Hepatic stellate cell (primary cell): Measurements from ENCODE around the gene AMBN.
A peak's percentile ranks its signal among the peaks of the same experiment; 100 is the strongest.

Experiments
- DNase-seq: peaks from one replicate; pipeline ENCODE4 v3.0.0; 2011; ENCODE audit warnings: low spot score

The AMBN gene

GRCh38 chr4:70591955-70592582 is at the start of gene AMBN:
AMBN (plus strand) TSS chr4:70592256; CDS start chr4:70592359, 103 bp downstream.
- DNase-seq: no peak

- no peak for DNase-seq
These were observed 47.7 kb upstream of the AMBN start for GRCh38 chr4:70544279-70544868.

GRCh38 chr4:70556856-70557255 is 35.2 kb upstream of the AMBN start:
- DNase-seq: no peak

- peak; percentile 46 for DNase-seq
These were observed 32.7 kb upstream of the AMBN start for GRCh38 chr4:70559211-70559830.

GRCh38 chr4:70559924-70560323 is 32.1 kb upstream of the AMBN start:
- DNase-seq: no peak

GRCh38 chr4:70564033-70564432 is 28.0 kb upstream of the AMBN start:
- no peak for DNase-seq

GRCh38 chr4:70570796-70571195 is 21.3 kb upstream of the AMBN start:
- no peak for DNase-seq

GRCh38 chr4:70571772-70572171 is 20.3 kb upstream of the AMBN start:
- DNase-seq: no peak

GRCh38 chr4:70575964-70576363 is 16.1 kb upstream of the AMBN start:
- DNase-seq: no peak

- DNase-seq: no peak
These were observed 14.7 kb upstream of the AMBN start for GRCh38 chr4:70577220-70577927.

- DNase-seq: no peak
These were observed 10.1 kb upstream of the AMBN start for GRCh38 chr4:70581980-70582379.

GRCh38 chr4:70583952-70584834 is 7.9 kb upstream of the AMBN start:
- no peak for DNase-seq

GRCh38 chr4:70586841-70587240 is 5.2 kb upstream of the AMBN start:
- DNase-seq: no peak

- no peak for DNase-seq
These were observed 2.3 kb upstream of the AMBN start for GRCh38 chr4:70589785-70590184.

- DNase-seq: no peak
These were observed 2.1 kb downstream of the AMBN start for GRCh38 chr4:70594196-70594595.

- no peak for DNase-seq
These were observed 8.2 kb downstream of the AMBN start for GRCh38 chr4:70600305-70600704.

- DNase-seq: no peak
These were observed 8.9 kb downstream of the AMBN start for GRCh38 chr4:70600977-70601376.

GRCh38 chr4:70601422-70602039 is 9.5 kb downstream of the AMBN start:
- peak; percentile 12 for DNase-seq

GRCh38 chr4:70603856-70604255 is 11.8 kb downstream of the AMBN start:
- DNase-seq: no peak

- DNase-seq: no peak
These were observed 14.4 kb downstream of the AMBN start for GRCh38 chr4:70606459-70606858.

GRCh38 chr4:70607334-70607853 is 15.3 kb downstream of the AMBN start:
- no peak for DNase-seq
